Astrocyte of the cerebellum (primary cell): ENCODE results near the gene PRAC2.

Experiments
- DNase-seq: peaks from one replicate; pipeline ENCODE4 v3.0.0-alpha.2; 2011; ENCODE audit warnings: low read depth
- H3K4me3 ChIP-seq: 2 replicates; pipeline ENCODE4 v1.5.1; 2011; ENCODE audit warnings: mild to moderate bottlenecking, low read depth, low read length, moderate library complexity
- CTCF ChIP-seq: IDR thresholded peaks from 2 replicates; pipeline ENCODE4 v1.5.1; 2012; ENCODE audit warnings: low read length, low read depth, moderate library complexity, mild to moderate bottlenecking; ENCODE audit errors: missing control alignments
- in situ Hi-C: cut with HindIII; loops from 2 replicates; pipeline ENCODE4 v1.10.0; 2017; ENCODE audit warnings: low sequenced_read_pairs

Gene PRAC2

GRCh38 chr17:48721009-48721402 is 2.0 kb upstream of the PRAC2 start:
- in situ Hi-C loops: no loop called here
- DNase-seq: no peak
- no peak for TF ChIP-seq CTCF
- no peak overlapping the region for H3K4me3 ChIP-seq

GRCh38 chr17:48722201-48722907 is 631 bp upstream of the PRAC2 start, which contains the start of gene PRAC1:
PRAC1 (minus strand) TSS chr17:48722518; CDS start chr17:48722392, 126 bp downstream.
- no peak within 1 kb of the TSS for H3K4me3 ChIP-seq
- TF ChIP-seq CTCF: no peak
- no peak for DNase-seq
- in situ Hi-C loops: no loop called here

GRCh38 chr17:48723423-48724250 is 652 bp downstream of the PRAC2 start:
- DNase-seq: no peak
- no peak overlapping the region for H3K4me3 ChIP-seq
- in situ Hi-C loops: no loop called here
- no peak for TF ChIP-seq CTCF

GRCh38 chr17:48724251-48725003 is 1.4 kb downstream of the PRAC2 start:
- in situ Hi-C loops: no loop called here
- H3K4me3 ChIP-seq: no peak overlapping the region
- peak; percentile 81 for TF ChIP-seq CTCF
- DNase-seq: peak; percentile 57

- DNase-seq: no peak
- no peak overlapping the region for H3K4me3 ChIP-seq
- no peak for TF ChIP-seq CTCF
- in situ Hi-C loops: no loop called here
Observed at GRCh38 chr17:48725004-48725287, 2.0 kb downstream of the PRAC2 start.

GRCh38 chr17:48725288-48726064 is 2.5 kb downstream of the PRAC2 start:
- no peak overlapping the region for H3K4me3 ChIP-seq
- no peak for DNase-seq
- in situ Hi-C loops: no loop called here
- TF ChIP-seq CTCF: no peak
